HepG2 (cell line): Measurements from ENCODE around the gene FGF14. TPM values are rescaled to one million over a fixed set of nuclear protein-coding genes. Genes with fewer than 3 reads are reported as not detected.

Experiments
- ATAC-seq: fragments of 200-7000 bp; cut with Tn5 transposase; 3 replicates; pipeline ENCODE4 v1.9.1; 2020; ENCODE audit warnings: mild to moderate bottlenecking, moderate library complexity
- BruUV-seq: library from RNA; stranded (reverse); fragments of 400-500 nt; replicated peaks from 2 replicates; lab custom pipeline; 2021; lab: Mats Ljungman, UMichigan
- CTCF ChIA-PET: fragments of 300-600 bp; formaldehyde crosslinking; extraction: SDS; loops from one replicate; lab custom pipeline; 2021; ENCODE audit warnings: low total read pairs, inconsistent platforms, low intra/inter-chr PET ratio; lab: Yijun Ruan, JAX
- POLR2A ChIA-PET: fragments of 350-600 bp; sonication (Branson Sonifier 250); formaldehyde crosslinking; loops from one replicate; lab custom pipeline; 2020; ENCODE audit warnings: antibody characterized with exemption, inconsistent platforms; lab: Yijun Ruan, JAX
- DNase-seq: peaks from one replicate; pipeline ENCODE4 v3.0.0-alpha.2; 2015; ENCODE audit warnings: low spot score
- FAIRE-seq: peaks from 3 replicates; lab custom pipeline; 2011; peaks lifted over from hg19 to GRCh38; lab: Jason Lieb, UNC
- H2AFZ ChIP-seq: one replicate; pipeline ENCODE4 v1.6.1; 2011; ENCODE audit warnings: low read length, inconsistent platforms
- H3K27ac ChIP-seq: fragments of 300-600 bp; 3 replicates; pipeline ENCODE4 v1.8.0; 2011; ENCODE audit warnings: mixed run types, mild to moderate bottlenecking, mixed read lengths, low read length, inconsistent platforms; ENCODE audit not compliant: insufficient read depth; ENCODE audit errors: extremely low read length
- H3K27me3 ChIP-seq, 2 experiments: fragments of 200-600 bp in 1 of 2; 2 replicates in 1 of 2; 3 replicates in 1 of 2; pipeline versions ENCODE4 v1.6.0 to v1.8.0; 2011; ENCODE audit warnings: low read length in 2 of 2, mild to moderate bottlenecking in 2 of 2, moderate library complexity in 2 of 2, inconsistent platforms in 1 of 2; ENCODE audit not compliant: insufficient read depth in 2 of 2, control insufficient read depth in 1 of 2
- H3K36me3 ChIP-seq, 2 experiments: fragments of 200-600 bp in 1 of 2; replicated peaks in 1 of 2; 2 replicates in 1 of 2; 3 replicates in 1 of 2; pipeline versions ENCODE4 v1.5.1 to v1.8.0; 2011; ENCODE audit warnings: low read length in 2 of 2, inconsistent platforms in 1 of 2; ENCODE audit not compliant: insufficient read depth in 2 of 2, control insufficient read depth in 1 of 2
- H3K4me1 ChIP-seq: 2 replicates; pipeline ENCODE4 v1.5.1; 2012; ENCODE audit warnings: low read length, inconsistent platforms; ENCODE audit not compliant: insufficient read depth
- H3K4me2 ChIP-seq: 2 replicates; pipeline ENCODE4 v1.6.0; 2011; ENCODE audit warnings: low read depth, low read length, inconsistent platforms
- H3K4me3 ChIP-seq, 3 experiments: fragments of 200-600 bp in 1 of 3; sonication (generic), shearing (Covaris generic) in 1 of 3; replicated peaks in 1 of 3; 2 replicates each; pipeline ENCODE4 v1.5.1; 2011 to 2016; ENCODE audit warnings: low read length in 3 of 3, inconsistent platforms in 2 of 3, low read depth in 2 of 3, mild to moderate bottlenecking in 2 of 3, control low read depth in 1 of 3, mixed read lengths in 1 of 3; ENCODE audit not compliant: insufficient read depth in 1 of 3
- H3K79me2 ChIP-seq: one replicate; pipeline ENCODE4 v1.6.1; 2011; ENCODE audit warnings: low read length, inconsistent platforms; ENCODE audit not compliant: insufficient read depth
- H3K9ac ChIP-seq: 2 replicates; pipeline ENCODE4 v1.6.0; 2011; ENCODE audit warnings: mild to moderate bottlenecking, low read depth, low read length, inconsistent platforms; ENCODE audit not compliant: insufficient read depth
- H3K9me3 ChIP-seq: 2 replicates; pipeline ENCODE4 v1.5.1; 2012; ENCODE audit warnings: mild to moderate bottlenecking, low read length
- H4K20me1 ChIP-seq: 2 replicates; pipeline ENCODE4 v1.6.0; 2011; ENCODE audit warnings: inconsistent platforms, mild to moderate bottlenecking, low read length, moderate library complexity; ENCODE audit not compliant: insufficient read depth
- CC2D1A ChIP-seq: sonication (generic); formaldehyde crosslinking; IDR thresholded peaks from 2 replicates; pipeline ENCODE4 v1.8.1; 2023; ENCODE audit warnings: mild to moderate bottlenecking, missing genetic modification reagents
- EED ChIP-seq: sonication (generic); formaldehyde crosslinking; IDR thresholded peaks from 2 replicates; pipeline ENCODE4 v1.5.0; 2020; ENCODE audit warnings: mild to moderate bottlenecking, missing genetic modification reagents
- HCFC1 ChIP-seq: fragments of 150-350 bp; IDR thresholded peaks from 2 replicates; pipeline ENCODE4 v1.6.1; 2014; ENCODE audit warnings: low read depth, low read length
- MEIS1 ChIP-seq: sonication (generic); formaldehyde crosslinking; IDR thresholded peaks from 2 replicates; pipeline ENCODE4 v1.9.0; 2021; ENCODE audit warnings: mild to moderate bottlenecking, missing genetic modification reagents, moderate library complexity, borderline replicate concordance
- NBN ChIP-seq: fragments of 450-650 bp; conservative IDR thresholded peaks from 2 replicates; pipeline ENCODE4 v1.6.1; 2017
- NR1H2 ChIP-seq: sonication (generic); formaldehyde crosslinking; IDR thresholded peaks from 2 replicates; pipeline ENCODE4 v1.8.1; 2022; ENCODE audit warnings: low read depth, missing genetic modification reagents, borderline replicate concordance
- SMARCE1 ChIP-seq: fragments of 450-650 bp; IDR thresholded peaks from 2 replicates; pipeline ENCODE4 v1.6.1; 2017; ENCODE audit warnings: borderline replicate concordance
- THAP7 ChIP-seq: sonication (generic); formaldehyde crosslinking; IDR thresholded peaks from 2 replicates; pipeline ENCODE4 v1.8.1; 2023; ENCODE audit warnings: mild to moderate bottlenecking, missing genetic modification reagents
- ZBTB7B ChIP-seq: sonication (generic); formaldehyde crosslinking; IDR thresholded peaks from 2 replicates; pipeline ENCODE4 v1.4.0; 2020; ENCODE audit warnings: missing genetic modification reagents
- ZFP36L1 ChIP-seq: sonication (generic); formaldehyde crosslinking; IDR thresholded peaks from 2 replicates; pipeline ENCODE4 v1.8.0; 2022; ENCODE audit warnings: mild to moderate bottlenecking, missing genetic modification reagents, moderate library complexity
- ZMYM4 ChIP-seq: sonication (generic); formaldehyde crosslinking; IDR thresholded peaks from 2 replicates; pipeline ENCODE4 v1.8.1; 2023; ENCODE audit warnings: mild to moderate bottlenecking, missing genetic modification reagents
- ZNF138 ChIP-seq: sonication (generic); formaldehyde crosslinking; IDR thresholded peaks from 2 replicates; pipeline ENCODE4 v1.5.0; 2020; ENCODE audit warnings: mild to moderate bottlenecking, low read depth, missing genetic modification reagents
- ZNF20 ChIP-seq: sonication (generic); formaldehyde crosslinking; IDR thresholded peaks from 2 replicates; pipeline ENCODE4 v1.4.0; 2020; ENCODE audit warnings: mild to moderate bottlenecking, moderate library complexity, missing genetic modification reagents
- ZNF770 ChIP-seq: sonication (generic); formaldehyde crosslinking; IDR thresholded peaks from 2 replicates; pipeline ENCODE4 v1.5.0; 2020; ENCODE audit warnings: mild to moderate bottlenecking, missing genetic modification reagents
- ZNF879 ChIP-seq: sonication (generic); formaldehyde crosslinking; IDR thresholded peaks from 2 replicates; pipeline ENCODE4 v1.8.1; 2023; ENCODE audit warnings: missing genetic modification reagents
- ZSCAN30 ChIP-seq: sonication (generic); formaldehyde crosslinking; IDR thresholded peaks from 2 replicates; pipeline ENCODE4 v1.5.0; 2020; ENCODE audit warnings: mild to moderate bottlenecking, missing genetic modification reagents
- WGBS: methylation state at CpG from one replicate; pipeline ENCODE4 v1.1.6; 2017; ENCODE audit warnings: low lambda C conversion rate; 5-methylcytosine and 5-hydroxymethylcytosine counted together
- in situ Hi-C: cut with HindIII; loops from 2 replicates; pipeline ENCODE4 v1.10.0; 2017; ENCODE audit warnings: low pct_unique_long_range_greater_than_20kb; ENCODE audit not compliant: extremely low pct_ligation_motif_present
- intact Hi-C: fragments of 100-400 bp; cut with micrococcal nuclease; formaldehyde crosslinking; loops from one replicate; pipeline ENCODE4 v1.10.0; 2022; ENCODE audit not compliant: unreplicated experiment
- polyA plus RNA-seq, 8 experiments: library from polyadenylated mRNA; depleted of rRNA in 3 of 8; stranded (reverse) in 7 of 8; unstranded in 1 of 8; fragments of >200 nt; fragmentation: Illumina TruSeq in 4 of 8; extraction: Trizol in 4 of 8; gene quantifications; 2 replicates each; pipeline versions ENCODE4 v1.2.1 to v1.2.3, GENCODE V29; 2011 to 2016; ENCODE audit warnings: low read depth in 4 of 8, missing spikeins in 1 of 8, mixed read lengths in 1 of 8; ENCODE audit not compliant: insufficient read depth in 1 of 8
- total RNA-seq, 5 experiments: library from RNA; depleted of rRNA; stranded (reverse); fragments of >200 nt; fragmentation: Illumina TruSeq; extraction: Trizol; gene quantifications; 2 replicates each; pipeline ENCODE4 v1.2.3, GENCODE V29; 2016; ENCODE audit warnings: low read depth in 1 of 5
- TF ChIP-seq, protein P1 (sequence below): sonication (generic); formaldehyde crosslinking; conservative IDR thresholded peaks from 2 replicates; pipeline ENCODE4 v1.4.0; 2020; ENCODE audit warnings: missing genetic modification reagents
- TF ChIP-seq, protein P2 (sequence below): sonication (generic); formaldehyde crosslinking; IDR thresholded peaks from 2 replicates; pipeline ENCODE4 v1.8.1; 2023; ENCODE audit warnings: mild to moderate bottlenecking, moderate library complexity, missing genetic modification reagents

Gene FGF14
- total and polyA plus RNA-seq, 2 of the 13 experiments (the other 11 are each of a cell fraction or from before 2014, with no cell fraction given), result not detected

DNA sequence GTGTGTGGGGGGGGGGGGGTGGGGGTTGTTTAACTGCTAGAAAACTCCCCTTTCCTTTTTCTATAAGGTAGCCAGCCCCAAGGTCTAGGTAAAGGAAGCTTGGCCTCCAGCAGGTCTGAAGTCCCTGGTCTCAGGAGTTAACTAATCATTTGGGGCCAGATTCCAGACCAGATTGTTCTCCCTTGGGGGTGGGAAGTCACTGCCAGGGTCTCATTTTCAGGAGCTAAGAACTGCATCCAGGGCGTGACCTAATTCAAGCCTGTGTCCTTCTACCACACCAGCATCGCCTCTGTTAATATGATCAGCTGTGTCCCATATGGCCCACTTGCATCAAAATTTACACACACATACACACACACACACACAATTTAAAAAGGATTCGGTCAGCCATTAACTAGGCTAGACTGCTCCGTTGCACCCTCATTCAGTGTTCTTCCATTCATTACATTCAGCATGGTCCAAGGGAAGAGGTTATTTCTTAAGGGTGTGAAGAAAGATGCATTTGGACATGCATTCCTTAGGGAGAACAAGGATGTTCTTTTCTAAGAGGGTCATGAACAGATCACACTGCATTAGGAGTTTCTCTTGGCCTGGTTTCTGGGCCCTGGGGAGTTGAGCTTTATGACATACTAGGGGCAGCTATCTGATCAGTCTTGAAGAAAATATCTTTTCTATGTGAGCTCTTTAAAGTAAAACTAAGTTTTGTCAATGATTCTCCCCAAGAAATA, 91.0 kb downstream of the FGF14 start:
- no TSS peak for BruUV-seq
- H3K27ac ChIP-seq, result no peak overlapping the region
- no peak overlapping the region for H3K4me2 ChIP-seq
- H4K20me1 ChIP-seq, result no peaks in the 10 kb centered on the region
- intact Hi-C loops (no loop called here), in situ Hi-C loops (no loop called here)
- ChIA-PET CTCF (no interaction called here), POLR2A (no interaction called here)
- WGBS, result 6% methylated on average over 4 of the region's 4 CpGs
- TF ChIP-seq ZBTB7B (CRISPR knock-in tag) (no peak), ZSCAN30 (no peak), ZFP36L1 (CRISPR knock-in tag) (no peak), HCFC1 (no peak), NR1H2 (no peak), ZNF770 (CRISPR knock-in tag) (no peak), EED (CRISPR knock-in tag) (no peak), THAP7 (CRISPR knock-in tag) (no peak), ZNF20 (CRISPR knock-in tag) (no peak), ZMYM4 (CRISPR knock-in tag) (no peak), MEIS1 (no peak), ZNF138 (CRISPR knock-in tag) (no peak), ZNF879 (CRISPR knock-in tag) (no peak), CC2D1A (CRISPR knock-in tag) (no peak), SMARCE1 (no peak), NBN (no peak)
- TF ChIP-seq, protein P1, sequence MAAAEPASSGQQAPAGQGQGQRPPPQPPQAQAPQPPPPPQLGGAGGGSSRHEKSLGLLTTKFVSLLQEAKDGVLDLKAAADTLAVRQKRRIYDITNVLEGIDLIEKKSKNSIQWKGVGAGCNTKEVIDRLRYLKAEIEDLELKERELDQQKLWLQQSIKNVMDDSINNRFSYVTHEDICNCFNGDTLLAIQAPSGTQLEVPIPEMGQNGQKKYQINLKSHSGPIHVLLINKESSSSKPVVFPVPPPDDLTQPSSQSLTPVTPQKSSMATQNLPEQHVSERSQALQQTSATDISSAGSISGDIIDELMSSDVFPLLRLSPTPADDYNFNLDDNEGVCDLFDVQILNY (CRISPR knock-in tag), result no peak
- TF ChIP-seq, protein P2, sequence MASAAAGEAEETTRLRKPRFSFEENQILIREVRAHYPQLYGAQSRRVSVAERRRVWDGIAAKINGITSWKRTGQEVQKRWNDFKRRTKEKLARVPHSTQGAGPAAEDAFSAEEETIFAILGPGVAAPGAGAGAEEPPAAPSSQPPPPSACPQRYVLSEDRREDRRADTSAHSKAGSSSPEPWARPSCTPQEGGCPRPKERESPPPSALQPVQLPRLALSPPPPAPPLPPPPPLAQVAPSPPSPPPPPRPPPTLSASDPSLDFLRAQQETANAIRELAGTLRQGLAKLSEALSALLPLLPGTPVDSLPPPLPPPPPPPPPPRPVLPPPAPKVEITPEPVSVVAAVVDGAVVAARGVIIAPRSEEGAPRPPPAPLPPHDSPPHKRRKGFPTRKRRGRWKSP (CRISPR knock-in tag), result no peak
- DNase-seq (no peak), ATAC-seq (no peak), FAIRE-seq (no peak)
- no peaks in the 10 kb centered on the region for H3K4me1 ChIP-seq
- no peak overlapping the region for H2AFZ ChIP-seq
- H3K9me3 ChIP-seq, result no peaks in the 10 kb centered on the region
- H3K27me3 ChIP-seq, result peaks cover 0 to 7% of the 10 kb centered on the region in 2 experiments; a peak in 1 of 5 replicates
- H3K4me3 ChIP-seq, result no peak overlapping the region
- H3K79me2 ChIP-seq, result no peaks in the 10 kb centered on the region
- H3K9ac ChIP-seq, result no peak overlapping the region
- H3K36me3 ChIP-seq, result no peaks in the 10 kb centered on the region
